ENCODE data around the gene MRPS27.
"Not testable (repeated sequence)": the region's sequence is repeated elsewhere in the genome, so short reads cannot be mapped to it uniquely, and the experiment has no call there.

Gene MRPS27

GRCh38 chr5:72194846-72195245, 125.2 kb downstream of the MRPS27 start:
- DNase-seq: no peak

DNA sequence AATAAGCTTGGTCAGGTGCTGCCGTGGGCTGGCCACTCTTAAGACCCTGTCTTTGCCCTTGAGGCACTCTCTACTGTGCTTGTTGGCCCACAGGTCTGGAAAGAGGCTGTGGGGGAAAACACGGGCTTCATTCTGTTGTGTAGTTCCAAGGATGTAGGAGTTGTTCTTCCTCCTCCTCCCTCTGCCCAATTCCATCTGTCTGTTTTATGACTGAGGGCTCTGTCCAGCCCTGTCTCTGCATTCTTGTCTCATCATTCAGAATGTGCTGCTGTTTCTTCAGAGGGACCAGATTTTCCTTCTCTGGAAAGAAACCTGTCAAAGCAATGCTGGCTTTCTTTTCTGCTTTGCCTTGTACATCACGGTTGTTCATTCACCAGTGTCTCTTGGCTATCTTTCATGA, 128.6 kb downstream of the MRPS27 start:
- DNase-seq: no peak

GRCh38 chr5:72189146-72189545, 130.9 kb downstream of the MRPS27 start:
- DNase-seq: no peak

GRCh38 chr5:72188166-72188565, 131.9 kb downstream of the MRPS27 start:
- DNase-seq: no peak

DNA sequence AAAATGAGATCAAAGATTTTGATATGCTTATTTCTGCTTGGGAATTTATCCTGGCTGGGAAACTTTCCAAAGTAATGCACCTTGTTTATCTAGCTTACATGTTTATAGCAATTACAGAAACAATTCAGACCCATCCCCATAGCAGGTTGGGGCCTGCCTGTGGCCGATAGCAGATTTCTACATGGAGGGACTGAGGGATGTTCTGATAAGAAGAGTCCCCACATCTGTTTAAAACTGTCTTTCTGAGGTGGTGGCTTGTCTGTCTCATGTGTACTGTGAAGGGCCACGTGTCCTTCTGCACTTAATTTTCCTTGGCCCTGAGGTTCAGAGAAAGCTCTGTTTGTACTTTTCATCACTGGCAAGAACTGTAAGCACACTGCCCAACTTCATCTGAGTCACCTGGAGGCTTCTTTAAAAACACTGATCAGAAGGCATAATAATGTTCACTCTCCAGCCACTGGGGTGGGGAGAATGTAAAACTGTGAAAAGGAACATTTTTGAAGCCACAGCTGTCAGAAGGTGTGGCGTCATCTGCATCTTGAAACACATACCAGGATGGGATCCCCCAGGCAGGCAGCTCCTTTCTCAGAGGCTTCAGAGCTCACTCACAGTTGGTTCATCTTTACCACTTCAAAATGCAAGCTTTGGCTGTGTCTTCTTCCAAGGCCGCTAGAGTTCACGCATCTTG, 132.5 kb downstream of the MRPS27 start:
- no peak for DNase-seq

GRCh38 chr5:72185496-72186329, 134.3 kb downstream of the MRPS27 start:
- no peak for DNase-seq

GRCh38 chr5:72184408-72184807, 135.6 kb downstream of the MRPS27 start:
- no peak for DNase-seq

- DNase-seq: no peak
Observed at GRCh38 chr5:72183101-72183520, 136.9 kb downstream of the MRPS27 start.

DNA sequence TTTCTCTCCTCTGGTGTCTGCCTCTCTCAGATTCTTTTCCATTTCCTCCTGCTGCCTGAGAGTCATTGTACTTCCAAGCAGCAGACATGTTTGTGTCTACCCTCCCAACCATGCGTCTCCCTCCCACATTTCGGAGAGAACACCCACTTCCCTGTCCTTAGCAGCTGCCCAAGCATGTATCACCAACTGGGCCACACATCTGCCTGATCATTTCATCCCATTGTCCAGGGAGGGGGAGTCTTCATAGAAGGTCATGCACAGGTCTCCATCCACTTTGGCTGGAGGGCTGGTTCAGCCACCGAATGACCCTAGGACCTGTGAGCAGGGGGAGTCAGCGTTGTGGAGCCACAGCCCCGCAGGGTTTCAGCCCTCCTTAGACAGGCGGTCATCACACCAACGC, 137.4 kb downstream of the MRPS27 start:
- DNase-seq: no peak

- DNase-seq: no peak
Observed at GRCh38 chr5:72180925-72181324, 139.1 kb downstream of the MRPS27 start.

DNA sequence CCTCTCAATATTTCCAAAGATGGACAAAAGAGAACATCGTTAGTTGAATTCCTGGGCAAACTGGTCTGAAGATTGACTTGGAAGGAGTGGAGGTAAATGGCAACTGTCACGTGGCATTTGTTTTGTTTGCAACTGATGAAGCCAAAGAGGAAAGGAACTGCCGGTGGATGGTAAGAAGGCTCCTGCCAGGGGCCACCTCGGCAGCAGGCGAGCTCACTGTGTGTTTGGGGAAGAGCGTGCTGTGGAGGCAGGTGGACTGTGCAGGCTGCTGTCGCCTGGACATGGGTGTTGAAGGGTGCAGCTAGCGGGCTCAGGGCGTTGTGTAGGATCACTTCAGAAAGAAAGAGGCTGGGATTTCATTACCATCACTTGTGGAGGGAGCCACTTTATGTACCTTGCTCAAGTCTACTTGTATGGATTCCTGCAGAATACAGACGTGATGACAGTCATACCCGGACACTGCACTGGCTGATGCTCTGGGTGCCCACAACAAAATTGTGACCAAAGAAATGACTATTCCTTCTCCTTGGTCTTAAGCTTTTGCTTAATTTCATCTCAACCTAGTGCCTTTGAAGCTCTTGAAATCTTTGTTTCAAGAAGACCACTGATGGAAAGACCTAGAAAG, 140.1 kb downstream of the MRPS27 start:
- DNase-seq: peak; percentile 56

DNA sequence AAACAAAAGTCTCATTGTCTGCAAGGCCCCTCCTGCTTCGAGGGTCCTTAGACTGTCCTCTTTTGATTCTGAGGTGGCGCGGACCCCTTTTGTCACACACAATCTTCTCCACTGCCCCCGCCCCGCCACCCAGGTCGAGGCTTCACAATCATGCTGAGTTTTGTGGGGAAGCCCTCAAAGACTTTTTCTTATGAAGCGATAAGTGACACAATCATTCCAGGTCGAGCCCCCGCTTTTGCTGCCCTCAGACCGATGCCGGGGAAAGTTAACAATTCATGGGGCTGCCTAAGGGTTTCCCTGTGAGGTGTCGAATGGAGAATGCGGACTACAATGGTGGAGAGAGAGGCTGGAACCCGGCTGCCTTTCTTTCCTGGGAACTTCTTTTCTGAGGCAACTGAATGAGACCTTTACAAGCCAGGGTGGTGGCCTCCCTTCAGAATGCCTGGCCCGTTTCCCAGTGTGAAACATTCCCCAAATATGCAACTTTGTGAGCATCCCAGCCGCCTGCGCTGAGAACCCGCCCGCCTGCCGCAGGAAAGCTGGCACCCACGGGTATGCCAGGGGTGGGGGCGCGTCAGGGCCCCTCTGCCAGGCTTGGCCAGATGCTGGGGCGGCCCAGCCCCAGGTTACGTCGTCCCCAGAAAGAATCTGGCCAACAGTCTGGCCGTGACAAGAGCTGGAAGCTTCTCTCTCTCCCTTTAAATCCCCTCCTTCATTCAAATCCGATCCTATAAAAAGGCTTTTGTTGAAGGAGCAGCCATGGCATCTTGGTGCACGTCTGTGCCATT, 140.8 kb downstream of the MRPS27 start:
- DNase-seq: peak; percentile 58

GRCh38 chr5:72177538-72177937, 142.5 kb downstream of the MRPS27 start:
- no peak for DNase-seq

- peak; percentile 29 for DNase-seq
Observed at GRCh38 chr5:72172786-72173185, 147.3 kb downstream of the MRPS27 start.

GRCh38 chr5:72171667-72172066, 148.4 kb downstream of the MRPS27 start:
- no peak for DNase-seq

DNA sequence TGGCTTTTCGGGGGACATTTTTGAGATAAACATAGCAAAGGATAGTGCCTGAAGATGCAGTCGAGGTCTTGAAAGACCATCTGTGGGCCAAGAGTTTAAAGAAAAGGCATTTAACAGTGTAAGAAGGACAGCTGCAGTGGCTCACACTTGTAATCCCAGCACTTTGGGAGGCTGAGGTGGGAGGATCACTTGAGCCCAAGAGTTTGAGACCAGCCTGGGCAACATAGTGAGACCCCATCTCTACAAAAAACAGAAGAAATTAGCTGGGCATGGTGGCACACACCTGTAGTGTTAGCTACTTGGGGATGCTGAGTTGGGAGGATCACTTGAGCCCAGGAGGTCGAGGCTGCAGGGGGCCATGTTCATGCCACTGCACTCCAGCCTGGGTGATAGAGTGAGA, 148.9 kb downstream of the MRPS27 start:
- DNase-seq: not testable (repeated sequence)

DNA sequence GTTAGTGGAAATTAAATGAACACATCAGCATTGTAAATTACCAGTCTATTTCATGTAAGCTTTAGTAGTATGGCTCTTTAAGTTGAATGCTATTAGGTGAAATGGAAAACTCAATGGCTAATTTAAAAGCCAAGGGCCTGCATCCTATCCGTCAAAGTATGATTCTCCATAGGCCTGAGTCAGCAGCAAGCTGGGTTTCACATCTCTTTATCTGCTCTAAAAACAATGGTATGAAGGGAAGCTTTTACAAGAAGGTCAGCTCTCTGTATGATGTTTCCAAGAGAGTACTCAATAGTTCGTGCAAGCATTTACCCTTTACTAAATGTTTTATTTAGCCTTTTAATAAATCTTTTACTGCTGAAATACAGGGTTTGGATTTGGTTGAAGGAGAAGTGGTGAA, 149.9 kb downstream of the MRPS27 start:
- no peak for DNase-seq

All from NCI-H446 treated with DMSO at 0.1 percent for 48 hours (cell line).